ENCODE measurements around the gene ACAA1. TPM values are rescaled to one million over a fixed set of nuclear protein-coding genes. Genes with fewer than 3 reads are reported as not detected.

ACAA1 gene
- total RNA-seq, 1 donor from 2014 or later, result 50.2 TPM

Other genes with a start within 250 kb of the ACAA1 start
- gene VILL, start 146.3 kb downstream of the ACAA1 start, total RNA-seq, result 4.9 and 6.2 TPM in 2 replicates
- gene PLCD1, start 107.5 kb downstream of the ACAA1 start, total RNA-seq, result 36.9 and 37.2 TPM in 2 replicates
- 1.1 and 1.3 TPM in 2 replicates for gene DLEC1, start 97.9 kb downstream of the ACAA1 start, total RNA-seq
- 39.5 and 39.8 TPM in 2 replicates for gene MYD88, start 1.5 kb upstream of the ACAA1 start, total RNA-seq
- gene OXSR1, start 28.4 kb upstream of the ACAA1 start, total RNA-seq, result 48.4 and 50.0 TPM in 2 replicates
- gene SLC22A13, start 128.7 kb upstream of the ACAA1 start, total RNA-seq, result 0.19 and 0.41 TPM in 2 replicates
- not detected in 2 replicates for gene SLC22A14, start 145.2 kb upstream of the ACAA1 start, total RNA-seq
- 10.1 and 12.0 TPM in 2 replicates for gene XYLB, start 209.7 kb upstream of the ACAA1 start, total RNA-seq